ENCODE data around the gene SMCO4. TPM values are rescaled to one million over a fixed set of nuclear protein-coding genes. Genes with fewer than 3 reads are reported as not detected.
"Not testable (repeated sequence)": the region's sequence is repeated elsewhere in the genome, so short reads cannot be mapped to it uniquely, and the experiment has no call there.

The SMCO4 gene
- total RNA-seq, 1 donor from 2014 or later: 48.1 TPM

- no peak overlapping the region for H3K4me3 ChIP-seq (ENCODE audit: low read depth, low read length)
- no peak for TF ChIP-seq CTCF (conservative IDR thresholded peaks at IDR 0.05; ENCODE audit: low read depth, low read length)
- DNase-seq (ENCODE audit: low read depth): no peak
These were observed 6.1 kb downstream of the SMCO4 start for GRCh38 chr11:93537049-93537448.

DNA sequence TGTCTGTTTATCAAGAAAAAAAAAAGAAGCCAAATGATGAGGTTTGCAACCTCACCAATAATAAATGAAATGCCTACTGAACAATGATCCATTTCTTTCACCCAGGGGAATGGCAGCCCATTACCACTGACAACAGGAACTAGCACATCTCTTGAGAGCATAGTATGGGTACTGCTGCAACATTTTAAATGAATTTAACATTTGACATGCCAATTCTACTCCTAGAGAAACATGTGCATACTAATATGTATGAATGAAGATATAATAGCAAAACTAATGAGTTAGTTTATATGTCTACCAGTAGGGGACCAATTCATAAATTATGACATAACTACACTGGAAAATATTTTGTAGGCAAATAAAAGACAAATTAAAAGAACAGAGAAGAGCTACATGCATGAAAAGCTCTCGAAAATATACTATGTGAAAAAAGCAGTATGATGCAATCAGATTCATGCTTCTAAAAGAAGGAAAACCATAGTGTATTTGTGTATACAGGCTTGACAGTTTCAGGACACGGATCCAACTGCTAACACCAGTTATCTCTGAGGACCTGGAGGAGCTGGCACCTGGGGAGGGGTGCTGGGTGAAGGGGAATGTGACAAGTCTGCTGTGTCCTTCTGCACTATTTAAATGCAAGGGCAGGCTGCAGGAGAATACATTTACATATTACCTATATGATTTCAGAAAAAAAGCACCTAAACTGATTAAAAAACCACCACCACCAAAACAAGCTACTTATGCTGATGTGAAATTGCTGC lies 6.9 kb downstream of the SMCO4 start:
- DNase-seq (ENCODE audit: low read depth): no peak
- TF ChIP-seq CTCF (conservative IDR thresholded peaks at IDR 0.05; ENCODE audit: low read depth, low read length): no peak
- H3K4me3 ChIP-seq (ENCODE audit: low read depth, low read length): no peak overlapping the region

- not testable (repeated sequence) for DNase-seq (ENCODE audit: low read depth); H3K4me3 ChIP-seq (ENCODE audit: low read depth, low read length)
These were observed 7.6 kb downstream of the SMCO4 start for GRCh38 chr11:93535578-93535977.

GRCh38 chr11:93532806-93533205 lies 10.4 kb downstream of the SMCO4 start:
- no peak for DNase-seq (ENCODE audit: low read depth)
- no peak for TF ChIP-seq CTCF (conservative IDR thresholded peaks at IDR 0.05; ENCODE audit: low read depth, low read length)
- H3K4me3 ChIP-seq (ENCODE audit: low read depth, low read length): no peak overlapping the region

GRCh38 chr11:93532281-93532789 lies 10.9 kb downstream of the SMCO4 start:
- H3K4me3 ChIP-seq (ENCODE audit: low read depth, low read length): no peak overlapping the region
- TF ChIP-seq CTCF (conservative IDR thresholded peaks at IDR 0.05; ENCODE audit: low read depth, low read length): no peak
- no peak for DNase-seq (ENCODE audit: low read depth)

DNA sequence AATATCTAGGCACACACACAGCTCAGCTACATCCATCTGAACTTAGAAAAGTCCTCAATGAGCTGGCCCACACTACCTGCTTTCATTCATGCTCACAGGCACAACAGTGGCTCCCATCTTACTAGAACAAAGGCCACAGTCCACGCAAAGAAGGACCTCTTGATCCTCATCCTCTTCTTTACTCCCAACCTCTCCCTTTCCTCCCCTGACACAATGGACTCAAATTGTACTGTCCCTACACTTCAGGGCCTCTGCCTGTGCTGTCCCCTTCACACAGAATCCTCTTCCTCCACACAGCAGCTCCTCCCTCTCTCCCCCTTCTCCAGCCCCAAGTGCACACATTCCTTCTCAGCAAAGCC lies 12.7 kb downstream of the SMCO4 start:
- no peak for TF ChIP-seq CTCF (conservative IDR thresholded peaks at IDR 0.05; ENCODE audit: low read depth, low read length)
- DNase-seq (ENCODE audit: low read depth): no peak
- H3K4me3 ChIP-seq (ENCODE audit: low read depth, low read length): no peak overlapping the region

- no peak for TF ChIP-seq CTCF (conservative IDR thresholded peaks at IDR 0.05; ENCODE audit: low read depth, low read length)
- H3K4me3 ChIP-seq (ENCODE audit: low read depth, low read length): no peak overlapping the region
- DNase-seq (ENCODE audit: low read depth): no peak
These were observed 13.3 kb downstream of the SMCO4 start for GRCh38 chr11:93529707-93530467.

Measured in epithelial cell of proximal tubule (primary cell).